GM06990 (cell line): ENCODE data around the gene PNPLA7.

Experiments
- DNase-seq: peaks from one replicate; pipeline ENCODE4 v3.0.0-alpha.2; 2011; ENCODE audit not compliant: insufficient read length; ENCODE audit errors: extremely low read depth
- H3K27me3 ChIP-seq: replicated peaks from 2 replicates; pipeline ENCODE4 v1.6.0; 2011; ENCODE audit warnings: low read length; ENCODE audit not compliant: control insufficient read depth, insufficient read depth
- H3K36me3 ChIP-seq: 2 replicates; pipeline ENCODE4 v1.5.1; 2011; ENCODE audit warnings: low read length; ENCODE audit not compliant: control insufficient read depth, insufficient read depth
- H3K4me3 ChIP-seq: replicated peaks from 2 replicates; pipeline ENCODE4 v1.5.1; 2011; ENCODE audit warnings: low read depth, mild to moderate bottlenecking, control low read depth, low read length
- TF ChIP-seq, protein P1 (sequence below): IDR thresholded peaks from 2 replicates; pipeline ENCODE4 v1.5.1; 2011; ENCODE audit warnings: low read length, control low read depth, mild to moderate bottlenecking, inconsistent platforms; ENCODE audit not compliant: insufficient read depth, poor library complexity, severe bottlenecking

Gene PNPLA7

DNA sequence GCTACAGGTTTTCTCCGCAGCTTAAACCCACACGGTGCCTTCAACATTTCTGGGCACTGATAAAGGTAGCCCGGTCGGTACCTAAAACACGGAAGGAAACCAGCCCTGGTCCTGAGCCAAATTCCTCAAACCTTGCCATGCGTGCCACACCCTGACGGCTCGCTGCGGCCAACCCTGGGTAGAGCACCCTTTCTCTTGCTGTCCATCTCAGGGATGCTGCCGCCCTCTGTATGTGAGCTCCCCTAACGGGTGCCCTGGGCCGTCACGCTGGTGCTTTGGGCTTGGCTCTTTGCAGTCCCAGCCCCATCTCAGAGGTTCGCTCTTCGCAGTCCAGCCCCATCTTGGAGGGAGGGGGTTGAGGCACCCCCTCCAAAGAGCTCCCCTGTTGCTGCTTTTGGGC, 43.9 kb downstream of the PNPLA7 start:
- DNase-seq, result no peak
- Histone ChIP-seq H3K4me3 (no peak overlapping the region), H3K36me3 (no peaks in the 10 kb centered on the region), H3K27me3 (no peaks in the 10 kb centered on the region)
- TF ChIP-seq, protein P1, sequence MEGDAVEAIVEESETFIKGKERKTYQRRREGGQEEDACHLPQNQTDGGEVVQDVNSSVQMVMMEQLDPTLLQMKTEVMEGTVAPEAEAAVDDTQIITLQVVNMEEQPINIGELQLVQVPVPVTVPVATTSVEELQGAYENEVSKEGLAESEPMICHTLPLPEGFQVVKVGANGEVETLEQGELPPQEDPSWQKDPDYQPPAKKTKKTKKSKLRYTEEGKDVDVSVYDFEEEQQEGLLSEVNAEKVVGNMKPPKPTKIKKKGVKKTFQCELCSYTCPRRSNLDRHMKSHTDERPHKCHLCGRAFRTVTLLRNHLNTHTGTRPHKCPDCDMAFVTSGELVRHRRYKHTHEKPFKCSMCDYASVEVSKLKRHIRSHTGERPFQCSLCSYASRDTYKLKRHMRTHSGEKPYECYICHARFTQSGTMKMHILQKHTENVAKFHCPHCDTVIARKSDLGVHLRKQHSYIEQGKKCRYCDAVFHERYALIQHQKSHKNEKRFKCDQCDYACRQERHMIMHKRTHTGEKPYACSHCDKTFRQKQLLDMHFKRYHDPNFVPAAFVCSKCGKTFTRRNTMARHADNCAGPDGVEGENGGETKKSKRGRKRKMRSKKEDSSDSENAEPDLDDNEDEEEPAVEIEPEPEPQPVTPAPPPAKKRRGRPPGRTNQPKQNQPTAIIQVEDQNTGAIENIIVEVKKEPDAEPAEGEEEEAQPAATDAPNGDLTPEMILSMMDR, result no peak

DNA sequence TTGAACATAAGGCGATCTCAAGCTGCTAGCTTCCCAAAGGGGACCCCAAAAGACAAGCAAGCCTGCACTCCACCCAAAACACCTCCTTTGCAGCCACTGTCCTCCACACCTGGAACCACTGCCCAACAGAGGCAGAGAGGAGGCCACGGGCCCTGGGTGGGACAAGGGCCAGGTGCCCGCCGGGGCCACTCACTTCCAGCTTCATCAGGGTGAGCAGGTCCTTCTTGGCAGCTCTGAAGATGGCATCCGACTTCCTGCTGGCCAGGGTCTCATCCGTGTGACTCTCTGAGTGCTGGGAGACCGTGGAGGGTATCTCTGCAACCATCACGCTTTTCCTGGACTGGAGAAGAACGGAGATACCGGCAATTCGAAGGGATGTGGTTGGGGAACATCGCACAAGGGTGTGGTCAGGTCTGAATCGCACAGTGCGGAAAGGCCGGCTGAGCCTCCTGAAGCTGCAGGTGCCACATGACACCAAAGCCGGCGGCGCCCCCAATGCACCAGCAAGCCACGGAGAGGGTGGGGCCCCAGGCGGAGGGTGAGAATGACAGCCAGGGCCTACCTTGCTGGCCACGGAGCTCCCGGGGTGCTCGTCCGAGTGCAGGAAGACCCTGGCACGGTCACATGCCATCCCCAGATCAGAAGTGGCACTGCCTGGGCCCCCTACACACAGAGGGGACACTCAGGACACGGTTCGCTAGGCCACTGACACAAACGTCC, 44.6 kb downstream of the PNPLA7 start:
- TF ChIP-seq, protein P1, result no peak
- Histone ChIP-seq H3K27me3 (no peaks in the 10 kb centered on the region), H3K36me3 (no peaks in the 10 kb centered on the region), H3K4me3 (no peak overlapping the region)
- no peak for DNase-seq

DNA sequence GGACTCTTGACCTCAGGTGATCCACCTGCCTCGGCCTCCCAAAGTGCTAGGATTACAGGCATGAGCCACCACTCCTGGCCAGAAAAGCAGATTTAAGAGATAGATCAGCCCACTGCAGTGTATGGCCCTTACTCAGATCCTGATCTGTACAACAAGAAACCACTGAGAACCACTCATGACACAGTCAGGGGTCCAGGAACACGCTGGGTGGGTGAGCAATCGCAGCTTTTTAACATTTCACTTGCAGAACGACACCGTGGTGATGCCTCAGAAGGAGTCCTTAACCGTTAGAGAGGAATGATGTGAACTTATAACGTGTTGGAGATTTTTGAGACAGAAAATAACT, 45.8 kb downstream of the PNPLA7 start:
- Histone ChIP-seq H3K36me3 (no peaks in the 10 kb centered on the region), H3K27me3 (no peaks in the 10 kb centered on the region), H3K4me3 (no peak overlapping the region)
- TF ChIP-seq, protein P1, result no peak
- DNase-seq, result no peak

DNA sequence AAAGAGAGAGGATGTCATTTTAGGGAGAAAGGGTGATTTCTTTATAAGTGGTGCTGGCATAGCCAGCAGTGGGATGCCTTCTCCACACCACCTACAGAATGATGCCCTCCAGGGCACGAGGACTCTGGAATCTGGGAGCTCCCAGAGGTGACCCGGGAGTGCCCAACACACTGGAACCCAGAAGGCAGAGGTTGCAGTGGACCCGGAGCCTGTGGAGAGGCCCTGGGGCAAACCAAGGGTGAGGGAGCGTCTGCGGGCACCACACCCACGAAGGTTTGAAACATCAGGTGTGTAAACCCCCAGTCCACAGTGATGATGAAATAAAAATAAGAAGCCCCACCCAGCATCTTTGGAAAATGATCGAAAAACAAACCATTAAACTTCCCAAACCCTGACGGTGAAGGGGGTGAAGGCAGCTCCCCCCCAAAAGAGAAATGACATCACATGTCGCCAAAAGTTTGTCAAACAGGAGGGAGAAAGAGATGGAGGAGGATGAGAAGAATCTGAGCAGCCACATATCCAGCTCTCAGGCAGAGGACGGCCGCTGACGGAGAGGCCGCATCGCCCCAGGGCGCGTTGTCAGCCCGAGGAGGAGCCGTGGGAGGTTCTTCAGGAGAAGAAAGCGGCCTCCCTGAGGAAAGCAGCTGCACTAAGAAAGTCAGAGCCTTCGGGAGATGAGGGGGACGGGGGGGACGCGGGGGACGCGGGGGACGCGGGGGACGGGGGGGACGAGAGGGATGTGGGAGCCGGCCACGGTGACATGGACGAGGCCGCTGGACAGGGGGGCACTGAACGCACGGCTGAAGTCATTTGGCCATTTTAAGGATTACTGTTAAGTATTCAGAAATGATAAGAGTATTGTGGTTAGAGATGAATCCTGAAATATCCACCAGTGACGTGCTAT, 47.9 kb downstream of the PNPLA7 start:
- DNase-seq, result no peak
- no peak overlapping the region for H3K4me3 ChIP-seq
- TF ChIP-seq, protein P1, result no peak
- H3K27me3 ChIP-seq, result no peaks in the 10 kb centered on the region
- H3K36me3 ChIP-seq, result no peaks in the 10 kb centered on the region

DNA sequence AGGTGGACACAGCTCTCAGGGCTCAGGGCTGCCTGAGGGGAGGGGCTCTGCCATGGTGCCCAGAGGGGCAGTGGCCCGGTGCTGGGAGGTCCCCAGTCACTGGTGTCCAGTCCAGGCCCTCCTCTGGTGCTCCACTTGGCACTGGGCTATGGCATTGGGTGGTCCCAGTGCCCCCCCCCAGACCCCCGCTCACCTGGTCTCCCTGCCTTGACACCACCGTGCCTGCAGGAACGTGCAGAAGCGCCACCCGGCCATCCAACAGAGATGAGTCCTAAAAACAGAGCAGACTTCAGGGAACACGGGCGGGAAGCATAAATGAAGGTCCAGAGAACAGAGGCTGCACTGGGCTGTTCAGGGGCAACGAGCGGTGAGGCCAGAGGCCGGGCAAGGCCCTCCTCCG, 48.7 kb downstream of the PNPLA7 start:
- no peak for DNase-seq
- Histone ChIP-seq H3K27me3 (no peaks in the 10 kb centered on the region), H3K4me3 (no peak overlapping the region), H3K36me3 (no peaks in the 10 kb centered on the region)
- TF ChIP-seq, protein P1, result no peak
